ENCODE data around the gene CAMK2G. TPM values are rescaled to one million over a fixed set of nuclear protein-coding genes. Genes with fewer than 3 reads are reported as not detected.

Gene CAMK2G
- total RNA-seq, 1 donor from 2014 or later, result 24.9 TPM

GRCh38 chr10:73910764-73911552 lies 36.6 kb upstream of the CAMK2G start, which contains the start of gene PLAU:
Gene PLAU (plus strand): TSS chr10:73911132. CDS start chr10:73911556, 424 bp downstream.
- H3K27ac Mint-ChIP-seq, result peak within 1 kb of the TSS; percentile 75
- H3K9me3 Mint-ChIP-seq, result no peaks in the 10 kb centered on the region
- H3K4me3 Mint-ChIP-seq, result peak within 1 kb of the TSS; percentile 95
- TF ChIP-seq, protein P1, sequence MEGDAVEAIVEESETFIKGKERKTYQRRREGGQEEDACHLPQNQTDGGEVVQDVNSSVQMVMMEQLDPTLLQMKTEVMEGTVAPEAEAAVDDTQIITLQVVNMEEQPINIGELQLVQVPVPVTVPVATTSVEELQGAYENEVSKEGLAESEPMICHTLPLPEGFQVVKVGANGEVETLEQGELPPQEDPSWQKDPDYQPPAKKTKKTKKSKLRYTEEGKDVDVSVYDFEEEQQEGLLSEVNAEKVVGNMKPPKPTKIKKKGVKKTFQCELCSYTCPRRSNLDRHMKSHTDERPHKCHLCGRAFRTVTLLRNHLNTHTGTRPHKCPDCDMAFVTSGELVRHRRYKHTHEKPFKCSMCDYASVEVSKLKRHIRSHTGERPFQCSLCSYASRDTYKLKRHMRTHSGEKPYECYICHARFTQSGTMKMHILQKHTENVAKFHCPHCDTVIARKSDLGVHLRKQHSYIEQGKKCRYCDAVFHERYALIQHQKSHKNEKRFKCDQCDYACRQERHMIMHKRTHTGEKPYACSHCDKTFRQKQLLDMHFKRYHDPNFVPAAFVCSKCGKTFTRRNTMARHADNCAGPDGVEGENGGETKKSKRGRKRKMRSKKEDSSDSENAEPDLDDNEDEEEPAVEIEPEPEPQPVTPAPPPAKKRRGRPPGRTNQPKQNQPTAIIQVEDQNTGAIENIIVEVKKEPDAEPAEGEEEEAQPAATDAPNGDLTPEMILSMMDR (conservative IDR thresholded peaks at IDR 0.05), result no peak
- H3K4me1 Mint-ChIP-seq (ENCODE audit: unreplicated experiment), result peaks cover 27% of the 10 kb centered on the region
- H3K27me3 Mint-ChIP-seq, result peaks cover 72% of the 10 kb centered on the region
- no peak for DNase-seq (ENCODE audit: extremely low spot score, unreplicated experiment)
- peaks cover 4% of the 10 kb centered on the region for H3K36me3 Mint-ChIP-seq

GRCh38 chr10:73910401-73910763 lies 36.0 kb upstream of the CAMK2G start:
- H3K4me1 Mint-ChIP-seq (ENCODE audit: unreplicated experiment), result peaks cover 24% of the 10 kb centered on the region
- H3K27me3 Mint-ChIP-seq, result peaks cover 68% of the 10 kb centered on the region
- peak overlapping the region; percentile 36 for H3K27ac Mint-ChIP-seq
- peaks cover under 1% of the 10 kb centered on the region for H3K36me3 Mint-ChIP-seq
- H3K4me3 Mint-ChIP-seq, result peak overlapping the region; percentile 90
- no peak for DNase-seq (ENCODE audit: extremely low spot score, unreplicated experiment)
- no peaks in the 10 kb centered on the region for H3K9me3 Mint-ChIP-seq
- TF ChIP-seq, protein P1 (conservative IDR thresholded peaks at IDR 0.05), result no peak

DNA sequence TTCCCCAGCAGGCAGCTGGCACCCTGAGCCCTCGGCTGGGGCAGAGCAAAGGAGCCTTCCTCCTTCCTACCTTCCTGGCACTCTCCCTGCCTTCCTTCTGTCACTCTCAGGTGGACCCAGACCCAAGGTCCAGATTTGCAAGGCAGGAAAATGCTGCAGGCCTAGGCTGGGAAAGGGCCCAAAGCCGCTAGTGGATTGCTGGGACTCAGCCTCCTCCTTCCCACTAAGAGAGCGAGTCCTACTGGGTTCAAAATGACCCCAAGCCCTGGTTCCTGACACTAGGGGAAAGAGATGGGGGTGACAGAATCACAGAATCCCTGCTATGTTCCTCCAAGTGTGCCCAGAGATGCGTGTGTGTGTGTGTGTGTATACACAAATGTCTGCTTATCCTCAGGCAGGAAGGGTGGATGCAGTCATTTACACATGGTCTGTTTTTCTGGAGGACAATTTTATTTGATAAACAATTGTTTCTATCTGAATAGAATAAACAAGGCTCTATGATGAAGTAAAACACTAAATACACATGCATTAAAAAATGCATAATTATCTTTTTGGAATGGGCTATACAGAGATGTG lies 35.3 kb upstream of the CAMK2G start:
- no peaks in the 10 kb centered on the region for H3K9me3 Mint-ChIP-seq
- peaks cover 22% of the 10 kb centered on the region for H3K4me1 Mint-ChIP-seq (ENCODE audit: unreplicated experiment)
- H3K4me3 Mint-ChIP-seq, result peak overlapping the region; percentile 90
- no peaks in the 10 kb centered on the region for H3K36me3 Mint-ChIP-seq
- TF ChIP-seq, protein P1 (conservative IDR thresholded peaks at IDR 0.05), result no peak
- H3K27ac Mint-ChIP-seq, result no peak overlapping the region
- no peak for DNase-seq (ENCODE audit: extremely low spot score, unreplicated experiment)
- peaks cover 60% of the 10 kb centered on the region for H3K27me3 Mint-ChIP-seq

DNA sequence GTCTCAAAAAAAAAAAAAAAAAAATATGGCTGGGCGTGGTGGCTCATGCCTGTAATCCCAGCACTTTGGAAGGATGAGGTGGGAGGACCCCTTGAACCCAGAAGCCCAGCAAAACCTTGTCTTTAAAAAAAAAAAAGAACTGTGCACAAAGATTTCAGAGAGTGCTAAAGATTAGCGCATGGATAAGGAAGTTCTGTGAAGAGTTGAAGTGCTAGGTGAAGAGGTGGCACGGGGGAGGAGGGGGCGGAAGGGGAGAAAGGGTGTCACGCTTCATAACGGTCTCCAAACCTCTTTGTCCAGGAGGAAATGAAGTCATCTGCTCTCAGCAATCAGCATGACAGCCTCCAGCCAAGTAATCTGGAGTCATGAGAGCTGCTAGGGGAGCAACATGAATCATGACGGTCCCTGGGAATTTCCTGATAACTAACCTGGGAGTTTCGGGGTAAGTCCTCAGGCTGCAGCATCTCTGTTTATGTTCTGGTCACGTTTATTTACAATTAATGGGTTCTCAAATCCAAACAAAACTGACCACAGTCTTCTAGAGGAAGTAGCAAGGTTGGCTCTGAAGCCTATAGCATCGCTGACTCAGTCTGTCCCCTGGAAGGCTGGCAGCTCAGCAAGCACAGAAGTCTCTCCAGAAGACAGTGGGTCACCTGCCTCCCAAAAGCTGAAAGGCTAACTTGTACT lies 34.6 kb upstream of the CAMK2G start:
- Mint-ChIP-seq H3K4me3 (no peak overlapping the region), H3K36me3 (no peaks in the 10 kb centered on the region), H3K27ac (no peak overlapping the region), H3K27me3 (peaks cover 54% of the 10 kb centered on the region), H3K9me3 (no peaks in the 10 kb centered on the region), H3K4me1 (ENCODE audit: unreplicated experiment) (peaks cover 22% of the 10 kb centered on the region)
- TF ChIP-seq, protein P1 (conservative IDR thresholded peaks at IDR 0.05), result no peak
- DNase-seq (ENCODE audit: extremely low spot score, unreplicated experiment), result no peak

- Mint-ChIP-seq H3K27ac (no peak overlapping the region), H3K4me1 (ENCODE audit: unreplicated experiment) (peaks cover 22% of the 10 kb centered on the region), H3K4me3 (peak overlapping the region; percentile 29), H3K27me3 (peaks cover 44% of the 10 kb centered on the region), H3K36me3 (no peaks in the 10 kb centered on the region), H3K9me3 (no peaks in the 10 kb centered on the region)
- TF ChIP-seq, protein P1 (conservative IDR thresholded peaks at IDR 0.05), result no peak
- DNase-seq (ENCODE audit: extremely low spot score, unreplicated experiment), result no peak
Observed at GRCh38 chr10:73907841-73908517, 33.6 kb upstream of the CAMK2G start.
